H1 (cell line): ENCODE measurements around the gene TMEM150B.

Source experiments
- CBX8 ChIP-seq: fragments of 300-800, 300-1000 bp; sonication (generic); IDR thresholded peaks from 2 replicates; pipeline ENCODE4 v1.7.1; 2016; ENCODE audit warnings: low read depth, low read length, borderline replicate concordance
- EGR1 ChIP-seq: IDR thresholded peaks from 2 replicates; pipeline ENCODE4 v1.6.1; 2011; ENCODE audit warnings: low read depth, low read length, borderline replicate concordance
- KDM5A ChIP-seq: fragments of 200-600 bp; IDR thresholded peaks from 2 replicates; pipeline ENCODE4 v1.7.1; 2012; ENCODE audit warnings: mild to moderate bottlenecking, low read length, inconsistent platforms, mixed read lengths
- POLR2A ChIP-seq, 2 experiments: IDR thresholded peaks; 1 replicate in 1 of 2; 2 replicates in 1 of 2; pipeline ENCODE4 v1.6.1; 2011; ENCODE audit warnings: low read depth in 2 of 2, low read length in 2 of 2, mild to moderate bottlenecking in 2 of 2; ENCODE audit errors: control extremely low read depth in 1 of 2
- RFX5 ChIP-seq: IDR thresholded peaks from 2 replicates; pipeline ENCODE4 v1.6.1; 2011; ENCODE audit warnings: low read depth, low read length, improper control_type of control experiment, borderline replicate concordance
- SIX5 ChIP-seq: IDR thresholded peaks from 2 replicates; pipeline ENCODE4 v1.6.1; 2011; ENCODE audit warnings: mild to moderate bottlenecking, low read depth, low read length
- TEAD4 ChIP-seq: IDR thresholded peaks from 2 replicates; pipeline ENCODE4 v1.6.1; 2012; ENCODE audit warnings: low read depth, low read length, inconsistent platforms, mixed read lengths
- ZNF274 ChIP-seq: IDR thresholded peaks from 2 replicates; pipeline ENCODE4 v1.7.0; 2012; ENCODE audit warnings: low read length, borderline replicate concordance; ENCODE audit errors: extremely low read depth
- TF ChIP-seq, protein P1 (sequence below), 3 experiments: IDR thresholded peaks; 1 replicate in 2 of 3; 2 replicates in 1 of 3; pipeline versions ENCODE4 v1.5.1 to v1.6.1; 2011; ENCODE audit warnings: low read length in 3 of 3, mild to moderate bottlenecking in 3 of 3, inconsistent platforms in 2 of 3, low read depth in 1 of 3, moderate library complexity in 1 of 3; ENCODE audit not compliant: insufficient read depth in 1 of 3; ENCODE audit errors: control extremely low read depth in 1 of 3
- TF ChIP-seq, protein P2 (sequence below): IDR thresholded peaks from 2 replicates; pipeline ENCODE4 v1.6.1; 2012; ENCODE audit warnings: low read length, inconsistent platforms

DNA sequence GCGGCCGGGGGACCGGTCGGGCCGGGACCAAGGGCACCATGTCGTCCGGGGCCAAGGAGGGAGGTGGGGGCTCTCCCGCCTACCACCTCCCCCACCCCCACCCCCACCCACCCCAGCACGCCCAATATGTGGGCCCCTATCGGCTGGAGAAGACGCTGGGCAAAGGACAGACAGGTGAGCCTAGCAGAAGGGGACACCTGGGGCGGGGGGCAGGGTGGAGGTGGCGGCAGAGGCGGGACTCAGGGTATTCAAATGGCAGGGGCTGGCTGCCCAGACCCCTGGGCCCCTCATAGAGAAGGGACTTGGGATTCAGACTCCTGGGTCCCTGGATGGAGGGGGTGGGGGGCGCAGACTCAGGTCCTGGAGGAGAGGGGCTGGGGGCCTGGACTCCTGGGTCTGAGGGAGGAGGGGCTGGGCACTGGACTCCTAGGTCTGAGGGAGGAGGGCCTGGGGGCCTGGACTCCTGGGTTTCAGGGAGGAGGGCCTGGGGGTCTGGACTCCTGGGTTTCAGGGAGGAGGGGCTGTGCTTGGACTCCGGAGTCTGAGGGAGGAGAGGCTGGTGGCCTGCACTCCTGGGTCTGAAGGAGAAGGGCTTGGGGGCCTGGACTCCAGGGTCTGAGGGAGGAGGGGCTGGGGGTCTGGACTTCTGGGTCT lies 40.6 kb downstream of the TMEM150B start:
- TF ChIP-seq EGR1: no peak
- TF ChIP-seq RFX5: no peak
- TF ChIP-seq, protein P1, sequence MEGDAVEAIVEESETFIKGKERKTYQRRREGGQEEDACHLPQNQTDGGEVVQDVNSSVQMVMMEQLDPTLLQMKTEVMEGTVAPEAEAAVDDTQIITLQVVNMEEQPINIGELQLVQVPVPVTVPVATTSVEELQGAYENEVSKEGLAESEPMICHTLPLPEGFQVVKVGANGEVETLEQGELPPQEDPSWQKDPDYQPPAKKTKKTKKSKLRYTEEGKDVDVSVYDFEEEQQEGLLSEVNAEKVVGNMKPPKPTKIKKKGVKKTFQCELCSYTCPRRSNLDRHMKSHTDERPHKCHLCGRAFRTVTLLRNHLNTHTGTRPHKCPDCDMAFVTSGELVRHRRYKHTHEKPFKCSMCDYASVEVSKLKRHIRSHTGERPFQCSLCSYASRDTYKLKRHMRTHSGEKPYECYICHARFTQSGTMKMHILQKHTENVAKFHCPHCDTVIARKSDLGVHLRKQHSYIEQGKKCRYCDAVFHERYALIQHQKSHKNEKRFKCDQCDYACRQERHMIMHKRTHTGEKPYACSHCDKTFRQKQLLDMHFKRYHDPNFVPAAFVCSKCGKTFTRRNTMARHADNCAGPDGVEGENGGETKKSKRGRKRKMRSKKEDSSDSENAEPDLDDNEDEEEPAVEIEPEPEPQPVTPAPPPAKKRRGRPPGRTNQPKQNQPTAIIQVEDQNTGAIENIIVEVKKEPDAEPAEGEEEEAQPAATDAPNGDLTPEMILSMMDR (IDR thresholded peaks at IDR 0.05; ENCODE audit: control extremely low read depth in 1 of 3, insufficient read depth in 1 of 3, low read depth in 1 of 3, low read length in 3 of 3): no peak
- no peak for TF ChIP-seq CBX8
- TF ChIP-seq ZNF274: no peak
- TF ChIP-seq KDM5A: no peak
- TF ChIP-seq POLR2A (IDR thresholded peaks at IDR 0.05; ENCODE audit: control extremely low read depth in 1 of 2, low read depth in 2 of 2, low read length in 2 of 2): no peak
- TF ChIP-seq, protein P2, sequence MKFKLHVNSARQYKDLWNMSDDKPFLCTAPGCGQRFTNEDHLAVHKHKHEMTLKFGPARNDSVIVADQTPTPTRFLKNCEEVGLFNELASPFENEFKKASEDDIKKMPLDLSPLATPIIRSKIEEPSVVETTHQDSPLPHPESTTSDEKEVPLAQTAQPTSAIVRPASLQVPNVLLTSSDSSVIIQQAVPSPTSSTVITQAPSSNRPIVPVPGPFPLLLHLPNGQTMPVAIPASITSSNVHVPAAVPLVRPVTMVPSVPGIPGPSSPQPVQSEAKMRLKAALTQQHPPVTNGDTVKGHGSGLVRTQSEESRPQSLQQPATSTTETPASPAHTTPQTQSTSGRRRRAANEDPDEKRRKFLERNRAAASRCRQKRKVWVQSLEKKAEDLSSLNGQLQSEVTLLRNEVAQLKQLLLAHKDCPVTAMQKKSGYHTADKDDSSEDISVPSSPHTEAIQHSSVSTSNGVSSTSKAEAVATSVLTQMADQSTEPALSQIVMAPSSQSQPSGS: no peak
- no peak for TF ChIP-seq SIX5
- TF ChIP-seq TEAD4: no peak
